Mucosa of descending colon (tissue), 3 donors: Measurements from ENCODE around the gene PAPSS1. TPM values are rescaled to one million over a fixed set of nuclear protein-coding genes. Genes with fewer than 3 reads are reported as not detected.

Experiments
- ATAC-seq: fragments of 200-7000 bp; cut with Tn5 transposase; one replicate; pipeline ENCODE4 v1.9.1; 2020; ENCODE audit warnings: mild to moderate bottlenecking, moderate library complexity
- DNase-seq, 3 donors: peaks; one replicate each; pipeline ENCODE4 v3.0.0-alpha.2; 2020
- H3K36me3 ChIP-seq: fragments of 200-600 bp; one replicate; pipeline ENCODE4 v1.8.0; 2021; ENCODE audit warnings: low read depth, mild to moderate bottlenecking
- H3K4me1 ChIP-seq: fragments of 200-600 bp; one replicate; pipeline ENCODE4 v1.8.0; 2021; ENCODE audit warnings: low read depth, mild to moderate bottlenecking
- H3K4me3 ChIP-seq: fragments of 200-600 bp; one replicate; pipeline ENCODE4 v1.8.0; 2021; ENCODE audit warnings: mild to moderate bottlenecking
- H3K9me3 ChIP-seq: fragments of 200-600 bp; one replicate; pipeline ENCODE4 v1.8.0; 2021; ENCODE audit warnings: mild to moderate bottlenecking
- intact Hi-C, 2 donors: fragments of 100-400 bp; cut with DNase I in 1 of 2; cut with micrococcal nuclease in 1 of 2; formaldehyde crosslinking; loops; one replicate each; pipeline versions ENCODE4 v1.11.0 to v1.11.1; 2022; cut with DNase I, micrococcal nuclease
- total RNA-seq, 3 donors: library from RNA; stranded (reverse); fragmentation: NEBNext Ultra II Directional in 2 of 3; extraction: Animal tissue kit (Norgen Biotek cat#: 25700) in 2 of 3; gene quantifications; one replicate each; pipeline versions ENCODE4 v1.2.1 to v1.2.4, GENCODE V29; 2021 to 2023
- TF ChIP-seq, protein P1 (sequence below): fragments of 200-600 bp; IDR thresholded peaks from one replicate; pipeline ENCODE4 v1.8.0; 2022; ENCODE audit warnings: antibody characterized with exemption, mild to moderate bottlenecking
- donor health status: DM: no; HTN: no; CAD: no; lungs with moderate emphysema.
- donor health status: DM: no; HTN: no; CAD: no.
- donor health status: DM: no; HTN: yes; CAD: no.

The PAPSS1 gene
- total RNA-seq, 3 donors from 2014 or later: 20.3 to 26.8 (median 20.7) TPM

- H3K4me1 ChIP-seq: no peaks in the 10 kb centered on the region
- H3K9me3 ChIP-seq: no peaks in the 10 kb centered on the region
- no peak overlapping the region for H3K4me3 ChIP-seq
- ATAC-seq: no peak
- no peaks in the 10 kb centered on the region for H3K36me3 ChIP-seq
- DNase-seq: no peak
- intact Hi-C loops: no loop called here
- TF ChIP-seq, protein P1, sequence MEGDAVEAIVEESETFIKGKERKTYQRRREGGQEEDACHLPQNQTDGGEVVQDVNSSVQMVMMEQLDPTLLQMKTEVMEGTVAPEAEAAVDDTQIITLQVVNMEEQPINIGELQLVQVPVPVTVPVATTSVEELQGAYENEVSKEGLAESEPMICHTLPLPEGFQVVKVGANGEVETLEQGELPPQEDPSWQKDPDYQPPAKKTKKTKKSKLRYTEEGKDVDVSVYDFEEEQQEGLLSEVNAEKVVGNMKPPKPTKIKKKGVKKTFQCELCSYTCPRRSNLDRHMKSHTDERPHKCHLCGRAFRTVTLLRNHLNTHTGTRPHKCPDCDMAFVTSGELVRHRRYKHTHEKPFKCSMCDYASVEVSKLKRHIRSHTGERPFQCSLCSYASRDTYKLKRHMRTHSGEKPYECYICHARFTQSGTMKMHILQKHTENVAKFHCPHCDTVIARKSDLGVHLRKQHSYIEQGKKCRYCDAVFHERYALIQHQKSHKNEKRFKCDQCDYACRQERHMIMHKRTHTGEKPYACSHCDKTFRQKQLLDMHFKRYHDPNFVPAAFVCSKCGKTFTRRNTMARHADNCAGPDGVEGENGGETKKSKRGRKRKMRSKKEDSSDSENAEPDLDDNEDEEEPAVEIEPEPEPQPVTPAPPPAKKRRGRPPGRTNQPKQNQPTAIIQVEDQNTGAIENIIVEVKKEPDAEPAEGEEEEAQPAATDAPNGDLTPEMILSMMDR: no peak
Observed at GRCh38 chr4:107669068-107669467, 51.0 kb downstream of the PAPSS1 start.

- Histone ChIP-seq H3K4me1 (no peaks in the 10 kb centered on the region), H3K4me3 (no peak overlapping the region), H3K36me3 (no peaks in the 10 kb centered on the region), H3K9me3 (no peaks in the 10 kb centered on the region)
- TF ChIP-seq, protein P1: no peak
- DNase-seq (no peak), ATAC-seq (no peak)
- intact Hi-C loops: no loop called here
Observed at GRCh38 chr4:107666134-107666533, 53.9 kb downstream of the PAPSS1 start.

GRCh38 chr4:107665001-107665400 is 55.0 kb downstream of the PAPSS1 start:
- intact Hi-C loops: no loop called here
- no peaks in the 10 kb centered on the region for H3K9me3 ChIP-seq
- H3K36me3 ChIP-seq: no peaks in the 10 kb centered on the region
- DNase-seq: no peak
- ATAC-seq: no peak
- no peaks in the 10 kb centered on the region for H3K4me1 ChIP-seq
- H3K4me3 ChIP-seq: no peak overlapping the region
- TF ChIP-seq, protein P1: no peak

- TF ChIP-seq, protein P1: no peak
- ATAC-seq: no peak
- DNase-seq: no peak
- Histone ChIP-seq H3K4me3 (no peak overlapping the region), H3K9me3 (no peaks in the 10 kb centered on the region), H3K36me3 (no peaks in the 10 kb centered on the region), H3K4me1 (no peaks in the 10 kb centered on the region)
- intact Hi-C loops: no loop called here
Observed at GRCh38 chr4:107658400-107659336, 61.4 kb downstream of the PAPSS1 start.

DNA sequence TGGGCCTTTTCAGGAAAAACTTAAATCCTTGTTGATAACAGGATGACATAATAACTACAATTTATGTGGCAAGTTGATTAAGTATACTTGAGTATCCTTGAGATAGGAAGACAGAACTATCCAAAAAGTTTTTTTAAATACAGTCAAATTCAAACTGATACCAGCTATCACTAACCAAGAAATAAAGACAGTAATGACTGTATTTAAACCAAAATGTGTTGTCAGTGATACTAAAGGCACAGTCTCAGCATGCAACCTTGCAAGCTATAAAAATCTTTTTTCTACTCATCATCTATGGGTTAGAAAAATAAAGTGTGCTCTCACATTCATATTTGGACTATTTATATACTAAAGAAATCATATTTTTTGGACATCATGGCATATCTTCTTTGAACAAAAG is 64.7 kb downstream of the PAPSS1 start:
- no peaks in the 10 kb centered on the region for H3K4me1 ChIP-seq
- TF ChIP-seq, protein P1: no peak
- H3K9me3 ChIP-seq: no peaks in the 10 kb centered on the region
- no peak for DNase-seq
- intact Hi-C loops: no loop called here
- H3K4me3 ChIP-seq: no peak overlapping the region
- ATAC-seq: no peak
- no peaks in the 10 kb centered on the region for H3K36me3 ChIP-seq
